ENCODE results near the gene TBC1D32.
"Not testable (repeated sequence)": the region's sequence is repeated elsewhere in the genome, so short reads cannot be mapped to it uniquely, and the experiment has no call there.

The TBC1D32 gene

GRCh38 chr6:121334299-121335086, at the start of gene TBC1D32:
TSS of gene TBC1D32 (minus strand) at chr6:121334480. CDS start at chr6:121334430, 50 bp downstream.
- DNase-seq = peak; percentile 88

- no peak for DNase-seq
These were observed 49.2 kb upstream of the TBC1D32 start for GRCh38 chr6:121383478-121383877.

- no peak for DNase-seq
These were observed 48.3 kb upstream of the TBC1D32 start for GRCh38 chr6:121382467-121383121.

GRCh38 chr6:121376411-121376810, 42.1 kb upstream of the TBC1D32 start:
- no peak for DNase-seq

- DNase-seq = not testable (repeated sequence)
These were observed 39.9 kb upstream of the TBC1D32 start for GRCh38 chr6:121374219-121374618.

GRCh38 chr6:121365536-121366521, 31.5 kb upstream of the TBC1D32 start:
- no peak for DNase-seq

- DNase-seq = no peak
These were observed 22.3 kb upstream of the TBC1D32 start for GRCh38 chr6:121356575-121356974.

GRCh38 chr6:121354764-121355163, 20.5 kb upstream of the TBC1D32 start:
- DNase-seq = no peak

- DNase-seq = no peak
These were observed 18.7 kb upstream of the TBC1D32 start for GRCh38 chr6:121352941-121353340.

GRCh38 chr6:121351916-121352315, 17.6 kb upstream of the TBC1D32 start:
- DNase-seq = no peak

GRCh38 chr6:121349596-121349995, 15.3 kb upstream of the TBC1D32 start:
- DNase-seq = no peak

GRCh38 chr6:121347484-121347883, 13.2 kb upstream of the TBC1D32 start:
- DNase-seq = no peak

- DNase-seq = no peak
These were observed 10.3 kb upstream of the TBC1D32 start for GRCh38 chr6:121344539-121344938.

GRCh38 chr6:121339639-121340226, 5.5 kb upstream of the TBC1D32 start:
- no peak for DNase-seq

- no peak for DNase-seq
These were observed 4.7 kb upstream of the TBC1D32 start for GRCh38 chr6:121338956-121339355.

- no peak for DNase-seq
These were observed 4.1 kb upstream of the TBC1D32 start for GRCh38 chr6:121338366-121338765.

GRCh38 chr6:121335087-121336008, 1.1 kb upstream of the TBC1D32 start:
- DNase-seq = no peak

- not testable (repeated sequence) for DNase-seq
These were observed 586 bp downstream of the TBC1D32 start for GRCh38 chr6:121333694-121334093.

GRCh38 chr6:121333196-121333595, 1.1 kb downstream of the TBC1D32 start:
- no peak for DNase-seq

- DNase-seq = no peak
These were observed 3.8 kb downstream of the TBC1D32 start for GRCh38 chr6:121330516-121330915.

GRCh38 chr6:121321282-121321681, 13.0 kb downstream of the TBC1D32 start:
- no peak for DNase-seq

GRCh38 chr6:121319603-121320002, 14.7 kb downstream of the TBC1D32 start:
- no peak for DNase-seq
